AG09309 (cell line): Measurements from ENCODE around the gene PLA2G6.

Source experiments
- DNase-seq: peaks from one replicate; pipeline ENCODE4 v3.0.0-alpha.2; 2010; ENCODE audit warnings: low read depth
- H3K4me3 ChIP-seq: 2 replicates; pipeline ENCODE4 v1.5.1; 2011; ENCODE audit warnings: mild to moderate bottlenecking, low read depth, low read length, moderate library complexity; ENCODE audit not compliant: control insufficient read depth
- CTCF ChIP-seq: IDR thresholded peaks from 2 replicates; pipeline ENCODE4 v1.5.1; 2011; ENCODE audit warnings: mild to moderate bottlenecking, low read depth, low read length, inconsistent platforms; ENCODE audit not compliant: insufficient read depth, control insufficient read depth; ENCODE audit errors: missing control alignments

PLA2G6 gene

GRCh38 chr22:38213319-38213989 is 31.8 kb upstream of the PLA2G6 start:
- no peak overlapping the region for H3K4me3 ChIP-seq
- DNase-seq: no peak
- TF ChIP-seq CTCF: no peak

- no peak for TF ChIP-seq CTCF
- no peak overlapping the region for H3K4me3 ChIP-seq
- DNase-seq: no peak
These were observed 30.8 kb upstream of the PLA2G6 start for GRCh38 chr22:38212442-38212841.

GRCh38 chr22:38211556-38211955 is 29.9 kb upstream of the PLA2G6 start:
- DNase-seq: no peak
- H3K4me3 ChIP-seq: no peak overlapping the region
- TF ChIP-seq CTCF: no peak

- no peak for DNase-seq
- no peak for TF ChIP-seq CTCF
These were observed 26.9 kb upstream of the PLA2G6 start for GRCh38 chr22:38208551-38208968.

GRCh38 chr22:38207898-38208432 is 26.3 kb upstream of the PLA2G6 start:
- no peak for DNase-seq
- TF ChIP-seq CTCF: no peak
- no peak overlapping the region for H3K4me3 ChIP-seq

More at GRCh38 chr22:38208551-38208968, 26.9 kb upstream of the PLA2G6 start:
- H3K4me3 ChIP-seq: no peak overlapping the region

- H3K4me3 ChIP-seq: peak overlapping the region; percentile 5
- DNase-seq: peak; percentile 66
- TF ChIP-seq CTCF: no peak
These were observed 23.9 kb upstream of the PLA2G6 start for GRCh38 chr22:38205261-38206128.
